ENCODE data around the gene PLAAT1.

PLAAT1 gene

DNA sequence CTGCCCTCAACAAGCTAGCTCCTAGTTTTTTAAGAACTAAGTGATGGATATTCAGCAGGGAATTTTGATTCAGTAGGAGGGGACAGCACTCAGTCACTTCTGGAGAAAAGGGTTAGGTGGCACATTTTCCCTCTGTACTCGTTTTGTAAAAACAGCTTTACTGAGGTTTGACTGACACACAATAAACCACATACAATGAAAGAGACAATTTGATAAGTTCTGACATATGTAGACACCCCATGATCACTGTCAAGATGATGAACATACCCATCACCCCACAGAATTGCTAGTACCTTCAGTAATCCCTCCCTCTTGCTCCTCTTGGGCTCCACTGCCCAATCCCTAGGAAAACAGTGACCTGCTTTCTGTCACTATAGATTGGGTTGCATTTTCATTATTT lies 29.0 kb upstream of the PLAAT1 start:
- TF ChIP-seq, protein P1, sequence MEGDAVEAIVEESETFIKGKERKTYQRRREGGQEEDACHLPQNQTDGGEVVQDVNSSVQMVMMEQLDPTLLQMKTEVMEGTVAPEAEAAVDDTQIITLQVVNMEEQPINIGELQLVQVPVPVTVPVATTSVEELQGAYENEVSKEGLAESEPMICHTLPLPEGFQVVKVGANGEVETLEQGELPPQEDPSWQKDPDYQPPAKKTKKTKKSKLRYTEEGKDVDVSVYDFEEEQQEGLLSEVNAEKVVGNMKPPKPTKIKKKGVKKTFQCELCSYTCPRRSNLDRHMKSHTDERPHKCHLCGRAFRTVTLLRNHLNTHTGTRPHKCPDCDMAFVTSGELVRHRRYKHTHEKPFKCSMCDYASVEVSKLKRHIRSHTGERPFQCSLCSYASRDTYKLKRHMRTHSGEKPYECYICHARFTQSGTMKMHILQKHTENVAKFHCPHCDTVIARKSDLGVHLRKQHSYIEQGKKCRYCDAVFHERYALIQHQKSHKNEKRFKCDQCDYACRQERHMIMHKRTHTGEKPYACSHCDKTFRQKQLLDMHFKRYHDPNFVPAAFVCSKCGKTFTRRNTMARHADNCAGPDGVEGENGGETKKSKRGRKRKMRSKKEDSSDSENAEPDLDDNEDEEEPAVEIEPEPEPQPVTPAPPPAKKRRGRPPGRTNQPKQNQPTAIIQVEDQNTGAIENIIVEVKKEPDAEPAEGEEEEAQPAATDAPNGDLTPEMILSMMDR (IDR thresholded peaks at IDR 0.05; ENCODE audit: low read depth, low read length): no peak
- H3K4me3 ChIP-seq (ENCODE audit: low read depth, low read length): no peak overlapping the region

DNA sequence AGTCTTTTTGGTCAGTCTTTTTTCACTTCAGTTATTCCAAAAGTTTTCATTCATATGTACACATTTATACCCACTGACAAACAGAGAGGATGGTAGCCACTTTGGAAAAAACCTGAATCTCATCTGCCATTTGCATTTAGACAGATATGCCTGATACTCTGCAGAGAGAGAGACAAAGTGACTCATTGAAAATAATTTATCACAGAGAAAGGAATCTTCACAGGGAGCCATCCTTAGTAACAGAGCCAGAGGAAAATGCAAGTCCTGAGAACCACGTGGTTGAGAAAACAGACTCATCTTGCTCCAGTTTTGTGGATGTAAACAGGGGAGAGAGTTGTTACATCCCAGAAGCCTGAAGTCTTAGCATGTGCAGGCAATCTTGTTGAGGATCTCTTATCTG lies 28.2 kb upstream of the PLAAT1 start:
- TF ChIP-seq, protein P1 (IDR thresholded peaks at IDR 0.05; ENCODE audit: low read depth, low read length): no peak
- no peak overlapping the region for H3K4me3 ChIP-seq (ENCODE audit: low read depth, low read length)

DNA sequence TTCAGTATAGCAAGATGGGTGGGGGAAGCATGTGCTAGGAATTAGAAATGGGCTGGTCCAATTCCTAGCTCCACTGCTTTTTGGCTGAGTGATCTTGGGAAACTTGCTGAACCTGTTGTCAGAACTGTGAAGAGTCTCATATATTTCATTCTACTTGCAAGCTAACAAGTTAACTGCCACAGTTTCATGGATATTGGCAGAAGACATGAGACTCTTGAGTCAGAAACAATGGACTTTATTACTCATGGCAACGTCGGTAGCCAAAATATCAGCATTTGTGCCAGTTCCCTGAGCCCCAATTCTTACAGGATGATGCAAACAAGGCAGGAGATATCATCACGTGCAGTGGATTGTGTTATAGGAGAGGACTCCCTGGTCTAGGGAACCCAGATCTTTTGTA lies 26.6 kb upstream of the PLAAT1 start:
- TF ChIP-seq, protein P1 (IDR thresholded peaks at IDR 0.05; ENCODE audit: low read depth, low read length): no peak

DNA sequence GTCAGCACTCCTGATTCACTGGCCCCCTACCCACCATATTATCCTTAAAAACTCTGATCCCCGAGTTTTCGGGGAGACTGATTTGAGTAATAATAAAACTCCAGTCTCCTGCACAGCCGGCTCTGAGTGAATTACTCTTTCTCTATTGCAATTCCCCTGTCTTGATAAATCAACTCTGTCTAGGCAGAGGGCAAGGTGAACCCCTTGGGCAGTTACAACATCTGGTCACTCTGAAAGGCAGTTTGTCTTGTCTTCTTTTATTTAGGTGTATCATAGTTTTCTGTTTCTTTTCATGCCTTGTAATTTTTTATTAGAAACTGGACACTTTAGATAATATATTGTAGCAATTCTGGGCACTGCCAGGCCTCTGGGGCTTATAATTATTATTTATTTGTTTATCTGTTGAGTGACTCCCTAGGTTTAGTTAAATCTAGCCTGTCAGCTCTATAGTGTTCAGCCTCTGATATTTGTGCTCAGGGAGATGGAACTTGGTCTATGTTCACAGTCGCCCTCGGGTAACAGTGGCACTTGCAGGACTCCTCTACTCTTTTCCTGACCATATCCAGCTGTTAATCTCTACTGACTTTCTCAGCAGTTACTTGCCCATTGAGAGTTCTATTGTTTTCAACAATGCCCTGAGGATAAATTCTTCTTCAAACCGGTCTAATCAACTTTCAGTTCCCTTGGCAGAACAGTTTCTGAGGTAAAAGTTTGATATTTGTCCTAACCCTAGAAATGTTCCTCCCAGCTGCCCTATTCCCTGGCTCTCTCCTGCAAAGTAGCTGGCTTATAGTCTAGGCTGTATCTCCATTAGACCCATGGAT lies 15.5 kb upstream of the PLAAT1 start:
- TF ChIP-seq, protein P1 (IDR thresholded peaks at IDR 0.05; ENCODE audit: low read depth, low read length): no peak
- no peak overlapping the region for H3K4me3 ChIP-seq (ENCODE audit: low read depth, low read length)

More for the DNA sequence above, 26.6 kb upstream of the PLAAT1 start:
- no peak overlapping the region for H3K4me3 ChIP-seq (ENCODE audit: low read depth, low read length)

DNA sequence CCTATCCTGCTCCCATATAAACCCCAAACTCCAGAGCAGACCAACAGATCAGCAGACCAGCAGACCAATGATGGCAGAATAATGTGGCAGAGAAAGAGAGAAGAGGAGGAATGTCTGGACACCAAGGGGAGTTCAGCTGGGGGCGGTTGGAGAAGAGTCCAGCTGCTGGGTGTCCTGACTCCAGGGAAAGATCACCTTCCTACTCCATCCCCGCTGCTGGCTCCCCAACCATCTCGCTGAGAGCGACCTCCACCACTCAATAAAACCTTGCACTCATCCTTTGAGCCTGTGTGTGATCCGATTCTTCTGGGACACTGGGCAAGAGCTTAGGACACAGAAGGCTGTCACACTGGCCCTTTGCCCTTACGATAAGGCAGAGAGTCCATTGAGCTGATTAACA lies 12.8 kb upstream of the PLAAT1 start:
- H3K4me3 ChIP-seq (ENCODE audit: low read depth, low read length): no peak overlapping the region
- TF ChIP-seq, protein P1 (IDR thresholded peaks at IDR 0.05; ENCODE audit: low read depth, low read length): no peak

DNA sequence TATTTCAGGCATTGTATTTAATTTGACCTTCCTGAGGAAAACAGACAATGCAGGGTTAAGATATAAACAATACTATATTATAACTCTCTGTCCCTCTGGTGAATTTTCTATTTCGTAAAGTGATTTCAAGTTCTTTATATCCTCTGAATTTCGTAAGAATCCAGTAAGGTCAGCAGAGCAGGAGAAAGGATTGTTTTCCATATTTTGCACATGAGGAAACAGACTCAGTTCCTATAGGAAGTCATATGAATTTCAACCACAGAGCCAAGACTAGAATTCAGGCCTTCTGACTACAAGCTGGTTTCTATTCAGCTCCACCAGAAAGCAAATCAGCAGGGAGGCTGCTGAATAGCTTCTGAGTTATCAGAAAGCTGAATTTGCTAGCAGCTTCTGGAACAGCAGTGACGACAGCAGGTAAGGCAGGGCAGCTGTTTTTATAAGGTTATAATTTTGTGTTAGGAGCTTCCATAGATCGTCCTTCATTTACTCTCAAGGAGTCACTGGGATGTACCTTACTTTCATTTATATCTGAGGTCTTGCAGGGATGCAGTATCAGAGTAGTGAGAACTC lies 11.1 kb upstream of the PLAAT1 start:
- TF ChIP-seq, protein P1 (IDR thresholded peaks at IDR 0.05; ENCODE audit: low read depth, low read length): no peak
- H3K4me3 ChIP-seq (ENCODE audit: low read depth, low read length): no peak overlapping the region

DNA sequence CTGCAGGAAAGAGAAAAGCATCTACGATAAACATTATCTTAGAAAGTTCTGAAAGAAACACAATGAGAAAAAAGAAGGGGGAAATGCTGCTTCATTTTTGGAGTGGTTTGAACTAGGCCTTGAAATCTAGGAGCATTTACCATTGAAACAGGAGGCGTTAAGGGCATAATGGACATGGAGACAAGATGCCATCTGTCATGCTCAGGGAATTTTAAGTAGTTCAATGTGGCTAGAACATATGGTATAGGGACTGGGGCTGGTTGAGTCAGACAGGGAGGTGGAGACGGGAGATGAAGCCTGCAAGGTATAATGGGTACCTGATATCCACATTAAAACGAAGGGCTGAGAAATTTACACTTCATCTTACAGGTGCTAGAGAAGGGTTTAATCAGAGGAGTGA lies 10.4 kb upstream of the PLAAT1 start:
- TF ChIP-seq, protein P1 (IDR thresholded peaks at IDR 0.05; ENCODE audit: low read depth, low read length): no peak
- no peak overlapping the region for H3K4me3 ChIP-seq (ENCODE audit: low read depth, low read length)
